ENCODE measurements around the gene MCUB. TPM values are rescaled to one million over a fixed set of nuclear protein-coding genes. Genes with fewer than 3 reads are reported as not detected.

Gene MCUB
- total RNA-seq, 4 donors from 2014 or later: 20.3 to 48.6 (median 26.7) TPM

- TF ChIP-seq, protein P1, sequence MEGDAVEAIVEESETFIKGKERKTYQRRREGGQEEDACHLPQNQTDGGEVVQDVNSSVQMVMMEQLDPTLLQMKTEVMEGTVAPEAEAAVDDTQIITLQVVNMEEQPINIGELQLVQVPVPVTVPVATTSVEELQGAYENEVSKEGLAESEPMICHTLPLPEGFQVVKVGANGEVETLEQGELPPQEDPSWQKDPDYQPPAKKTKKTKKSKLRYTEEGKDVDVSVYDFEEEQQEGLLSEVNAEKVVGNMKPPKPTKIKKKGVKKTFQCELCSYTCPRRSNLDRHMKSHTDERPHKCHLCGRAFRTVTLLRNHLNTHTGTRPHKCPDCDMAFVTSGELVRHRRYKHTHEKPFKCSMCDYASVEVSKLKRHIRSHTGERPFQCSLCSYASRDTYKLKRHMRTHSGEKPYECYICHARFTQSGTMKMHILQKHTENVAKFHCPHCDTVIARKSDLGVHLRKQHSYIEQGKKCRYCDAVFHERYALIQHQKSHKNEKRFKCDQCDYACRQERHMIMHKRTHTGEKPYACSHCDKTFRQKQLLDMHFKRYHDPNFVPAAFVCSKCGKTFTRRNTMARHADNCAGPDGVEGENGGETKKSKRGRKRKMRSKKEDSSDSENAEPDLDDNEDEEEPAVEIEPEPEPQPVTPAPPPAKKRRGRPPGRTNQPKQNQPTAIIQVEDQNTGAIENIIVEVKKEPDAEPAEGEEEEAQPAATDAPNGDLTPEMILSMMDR (IDR thresholded peaks at IDR 0.05): no peak
- DNase-seq (ENCODE audit: low spot score) (no peak), ATAC-seq (ENCODE audit: low FRiP score) (no peak)
Measured at GRCh38 chr4:109665783-109666485, 105.9 kb downstream of the MCUB start.

GRCh38 chr4:109671350-109671749 lies 111.3 kb downstream of the MCUB start:
- TF ChIP-seq, protein P1 (IDR thresholded peaks at IDR 0.05): no peak
- DNase-seq (ENCODE audit: low spot score) (no peak), ATAC-seq (ENCODE audit: low FRiP score) (no peak)

DNA sequence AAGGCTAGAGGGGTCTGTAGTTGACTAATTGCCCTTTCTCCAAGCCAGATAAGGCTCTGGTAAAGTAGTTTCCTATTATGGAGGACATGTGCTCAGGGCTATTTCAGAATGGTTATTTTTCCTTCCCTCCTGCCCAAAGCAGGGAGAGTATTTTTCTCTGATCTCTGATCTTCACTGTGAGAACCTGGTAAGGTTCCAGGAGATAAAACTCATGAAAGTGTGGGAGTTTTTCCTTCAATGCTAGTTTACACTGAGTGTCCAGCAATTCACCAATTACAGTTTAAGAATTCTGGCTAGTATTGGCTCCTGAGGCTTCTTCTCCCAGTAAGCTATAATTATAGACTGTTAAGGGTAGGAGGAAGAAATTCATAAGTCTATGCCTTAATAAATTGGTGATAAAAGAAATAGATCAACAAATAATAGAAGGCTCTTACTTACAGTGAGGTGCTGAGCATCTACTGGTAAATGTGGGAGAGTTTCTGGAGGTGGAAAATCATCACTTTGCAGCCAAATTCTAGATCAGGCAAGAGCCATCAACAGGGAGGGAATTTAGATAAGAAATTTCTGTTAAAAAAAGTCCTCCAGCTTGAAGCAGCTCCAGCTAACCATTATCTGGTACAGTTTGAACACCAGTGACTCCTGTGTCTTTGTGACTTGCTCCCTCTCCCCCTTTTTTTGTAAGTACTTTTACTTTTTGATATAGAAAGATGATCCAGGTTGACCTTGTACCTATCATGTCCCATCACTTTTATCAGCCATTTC lies 112.3 kb downstream of the MCUB start:
- DNase-seq (ENCODE audit: low spot score) (no peak), ATAC-seq (ENCODE audit: low FRiP score) (peak; percentile 64)
- TF ChIP-seq, protein P1 (IDR thresholded peaks at IDR 0.05): no peak

- TF ChIP-seq, protein P1 (IDR thresholded peaks at IDR 0.05): no peak
- ATAC-seq (ENCODE audit: low FRiP score) (no peak), DNase-seq (ENCODE audit: low spot score) (no peak)
Measured at GRCh38 chr4:109673303-109673702, 113.3 kb downstream of the MCUB start.

DNA sequence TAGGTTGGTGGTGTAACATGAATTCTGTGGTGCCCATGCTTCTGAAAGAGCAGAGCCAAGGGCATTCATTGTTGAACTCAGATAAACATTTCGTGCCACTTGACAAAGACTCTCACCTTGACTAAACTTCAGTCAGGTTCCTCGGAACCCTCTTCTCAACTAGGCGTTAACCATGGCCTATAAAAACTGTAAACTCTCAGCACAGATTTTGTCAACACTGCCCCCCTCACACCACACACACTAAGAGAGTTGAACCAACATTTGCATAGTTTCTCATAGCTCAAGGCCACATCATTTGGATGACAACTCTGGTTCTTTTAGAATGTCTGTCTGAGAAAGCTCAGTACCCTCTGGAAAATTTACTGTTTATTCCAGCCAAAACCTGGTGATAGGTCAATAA lies 115.1 kb downstream of the MCUB start:
- ATAC-seq (ENCODE audit: low FRiP score) (no peak), DNase-seq (ENCODE audit: low spot score) (no peak)
- TF ChIP-seq, protein P1 (IDR thresholded peaks at IDR 0.05): no peak

GRCh38 chr4:109675843-109676242 lies 115.8 kb downstream of the MCUB start:
- ATAC-seq (ENCODE audit: low FRiP score) (no peak), DNase-seq (ENCODE audit: low spot score) (no peak)
- TF ChIP-seq, protein P1 (IDR thresholded peaks at IDR 0.05): no peak

Data from omental fat pad (tissue), 4 donors.